Stimulated activated CD8-positive, alpha-beta memory T cell treated with anti-CD3 and anti-CD28 coated beads, Interleukin-7, amount 100 ng/mL, for 4 hours (primary cell): Measurements from ENCODE around the gene ACE.

Experiments
- DNase-seq, 2 donors: peaks; one replicate each; pipeline ENCODE4 v3.0.0-alpha.2; 2020; ENCODE audit warnings: low read depth in 2 of 2

ACE gene

GRCh38 chr17:63537991-63538692 lies 61.3 kb downstream of the ACE start:
- DNase-seq = no peak

- DNase-seq = no peak
These were observed 62.1 kb downstream of the ACE start for GRCh38 chr17:63538693-63539595.

DNA sequence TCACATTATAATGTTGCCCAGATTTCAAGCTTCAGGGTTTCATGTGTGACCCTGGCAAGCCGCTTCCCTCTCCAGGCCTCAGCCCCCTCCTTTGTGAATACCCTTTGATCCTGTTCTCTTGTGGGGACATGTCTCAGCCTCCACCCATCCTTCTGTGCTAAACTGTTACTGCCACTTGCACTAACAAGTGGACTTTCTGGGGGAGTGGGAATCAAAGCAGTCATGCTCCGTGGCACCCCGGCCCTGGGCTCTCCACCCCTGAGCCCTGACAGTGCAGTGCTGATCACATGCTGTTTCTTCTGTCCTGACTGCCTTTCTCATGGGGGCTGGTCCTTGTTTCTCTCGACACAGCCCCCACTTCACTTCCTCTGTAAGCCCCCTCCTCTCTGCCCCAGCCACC lies 63.7 kb downstream of the ACE start:
- DNase-seq = no peak

GRCh38 chr17:63542218-63542545 lies 65.3 kb downstream of the ACE start:
- no peak for DNase-seq

- DNase-seq = no peak
These were observed 66.3 kb downstream of the ACE start for GRCh38 chr17:63542942-63543821.

GRCh38 chr17:63543822-63544420 lies 67.1 kb downstream of the ACE start:
- no peak for DNase-seq

DNA sequence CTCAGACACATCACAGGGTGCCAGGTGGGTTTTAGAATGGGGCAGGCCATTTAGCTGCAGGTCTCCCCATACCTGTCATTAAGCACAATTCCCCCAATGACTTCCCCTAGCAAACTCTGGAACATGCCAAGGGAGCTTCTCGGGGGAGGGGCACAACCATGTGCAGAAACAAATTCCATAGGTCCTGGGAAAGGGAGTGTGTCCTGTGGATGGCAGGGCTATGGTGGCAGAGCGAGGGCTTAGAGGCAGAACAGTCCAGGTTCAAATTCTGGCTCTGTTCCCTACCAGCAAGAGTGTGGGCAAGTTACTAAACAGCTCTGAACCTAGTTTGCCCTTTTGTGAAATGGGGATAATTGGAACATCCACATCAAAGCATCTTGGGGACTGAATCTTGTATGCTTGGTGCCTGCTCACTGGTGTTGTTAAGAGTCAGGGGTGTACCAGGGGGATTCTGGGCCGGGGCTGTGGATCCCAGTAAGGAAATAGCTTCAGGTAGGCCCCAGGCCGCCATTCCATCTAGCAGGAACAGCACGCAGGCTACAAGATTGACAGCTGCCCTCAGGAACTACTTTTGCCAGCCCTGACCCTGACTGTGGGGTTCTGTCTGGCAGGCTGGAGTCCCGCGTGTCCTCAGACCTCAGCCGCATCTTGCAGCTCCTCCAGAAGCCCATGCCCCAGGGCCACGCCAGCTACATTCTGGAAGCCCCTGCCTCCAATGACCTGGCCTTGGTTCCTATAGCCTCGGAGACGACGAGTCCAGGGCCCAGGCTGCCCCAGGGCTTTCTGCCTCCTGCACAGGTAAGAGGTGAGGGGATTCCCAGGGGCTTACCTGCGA lies 67.8 kb downstream of the ACE start:
- no peak for DNase-seq

- no peak for DNase-seq
These were observed 69.6 kb downstream of the ACE start for GRCh38 chr17:63546308-63547082.

GRCh38 chr17:63547083-63547523 lies 70.2 kb downstream of the ACE start:
- DNase-seq = no peak
